Breast epithelium (tissue), 4 donors: ENCODE data around the gene FAAH2. TPM values are rescaled to one million over a fixed set of nuclear protein-coding genes. Genes with fewer than 3 reads are reported as not detected.

ENCODE experiments used
- DNase-seq, 2 donors: peaks; one replicate each; pipeline ENCODE4 v3.0.0-alpha.2; 2019; ENCODE audit warnings: low spot score in 2 of 2
- H3K27ac ChIP-seq, 2 donors: fragments of 200-600 bp; sonication (generic) in 1 of 2; one replicate each; pipeline ENCODE4 v1.5.1; 2016 to 2019; ENCODE audit warnings: mild to moderate bottlenecking in 1 of 2
- H3K27me3 ChIP-seq, 2 donors: fragments of 200-600 bp; sonication (generic) in 1 of 2; one replicate each; pipeline versions ENCODE4 v1.5.1 to v1.6.0; 2017 to 2019; ENCODE audit warnings: control low read depth in 1 of 2, mild to moderate bottlenecking in 1 of 2
- H3K36me3 ChIP-seq: fragments of 200-600 bp; one replicate; pipeline ENCODE4 v1.5.1; 2019
- H3K4me1 ChIP-seq, 2 donors: fragments of 200-600 bp; sonication (generic); one replicate each; pipeline ENCODE4 v1.5.1; 2016 to 2019; ENCODE audit warnings: control low read depth in 1 of 2
- H3K4me3 ChIP-seq, 3 donors: fragments of 200-600 bp; sonication (generic); 1 replicate in 2 of 3; 2 replicates in 1 of 3; pipeline ENCODE4 v1.5.1; 2016 to 2019; ENCODE audit warnings: mild to moderate bottlenecking in 3 of 3, moderate library complexity in 2 of 3
- H3K9me3 ChIP-seq, 2 donors: fragments of 200-600 bp; sonication (generic) in 1 of 2; one replicate each; pipeline ENCODE4 v1.5.1; 2016 to 2019; ENCODE audit warnings: control low read depth in 1 of 2
- CTCF ChIP-seq, 3 donors: fragments of 450-650 bp; IDR thresholded peaks; one replicate each; pipeline ENCODE4 v1.5.1; 2016 to 2017; ENCODE audit warnings: antibody characterized with exemption in 3 of 3, mild to moderate bottlenecking in 3 of 3, moderate library complexity in 3 of 3
- POLR2A ChIP-seq: fragments of 450-650 bp; IDR thresholded peaks from one replicate; pipeline ENCODE4 v1.6.1; 2016; ENCODE audit warnings: antibody characterized with exemption, mild to moderate bottlenecking, moderate library complexity
- POLR2AphosphoS5 ChIP-seq, 3 donors: sonication (generic); formaldehyde crosslinking; IDR thresholded peaks; one replicate each; pipeline ENCODE4 v1.6.1; 2017; ENCODE audit warnings: antibody characterized with exemption in 3 of 3
- intact Hi-C: fragments of 100-400 bp; cut with DNase I; formaldehyde crosslinking; loops from one replicate; pipeline ENCODE4 v1.15.1; 2023; ENCODE audit warnings: low total_unique reads
- total RNA-seq, 3 donors: library from RNA; depleted of rRNA; stranded (reverse); fragments of >200 nt; gene quantifications; one replicate each; pipeline ENCODE4 v1.1.0, GENCODE V29; 2016

The FAAH2 gene
- total RNA-seq, result 10 to 100 TPM in 2 of 3 donors, under 1 TPM in 1; 0.64 to 52.7 (median 30.2) TPM

- DNase-seq, result peak; percentile 57 to 73
- intact Hi-C loops, result no loop called here
- Histone ChIP-seq H3K9me3 (peaks cover 0 to 1% of the 10 kb centered on the region in 2 donors), H3K4me3 (peak within 1 kb of the TSS in 2 of 3 donors; percentile 48 to 67), H3K4me1 (no peaks in the 10 kb centered on the region), H3K27ac (peak within 1 kb of the TSS; percentile 79 to 86), H3K36me3 (no peaks in the 10 kb centered on the region), H3K27me3 (peaks cover 0 to 12% of the 10 kb centered on the region in 2 donors)
- no peak for TF ChIP-seq POLR2AphosphoS5 (IDR thresholded peaks at IDR 0.05)
- no peak for TF ChIP-seq POLR2A
- TF ChIP-seq CTCF (IDR thresholded peaks at IDR 0.05), result peak in 1 of 3 donors; percentile 21
These were observed at the start of gene FAAH2 for GRCh38 chrX:57286507-57287251. Gene FAAH2, plus strand, starts transcription at chrX:57286706. Its CDS starts 120 bp downstream, at chrX:57286826.

GRCh38 chrX:57241967-57242366, 44.5 kb upstream of the FAAH2 start:
- no peaks in the 10 kb centered on the region for H3K36me3 ChIP-seq
- peaks cover 0 to 14% of the 10 kb centered on the region in 2 donors for H3K27me3 ChIP-seq
- intact Hi-C loops, result no loop called here
- no peak overlapping the region for H3K4me3 ChIP-seq
- TF ChIP-seq POLR2A (no peak), POLR2AphosphoS5 (IDR thresholded peaks at IDR 0.05) (no peak), CTCF (IDR thresholded peaks at IDR 0.05) (no peak)
- no peak for DNase-seq
- peaks cover 0 to 24% of the 10 kb centered on the region in 2 donors for H3K9me3 ChIP-seq
- H3K27ac ChIP-seq, result no peak overlapping the region
- H3K4me1 ChIP-seq, result no peaks in the 10 kb centered on the region

GRCh38 chrX:57251965-57252364, 34.5 kb upstream of the FAAH2 start:
- H3K36me3 ChIP-seq, result peaks cover 6% of the 10 kb centered on the region
- DNase-seq, result no peak
- intact Hi-C loops, result no loop called here
- no peak overlapping the region for H3K27ac ChIP-seq
- H3K27me3 ChIP-seq, result peaks cover 0 to 5% of the 10 kb centered on the region in 2 donors
- H3K4me3 ChIP-seq, result no peak overlapping the region
- TF ChIP-seq CTCF (IDR thresholded peaks at IDR 0.05) (no peak), POLR2AphosphoS5 (IDR thresholded peaks at IDR 0.05) (no peak), POLR2A (no peak)
- H3K9me3 ChIP-seq, result peaks cover 10 to 21% of the 10 kb centered on the region in 2 donors
- no peaks in the 10 kb centered on the region for H3K4me1 ChIP-seq

- Histone ChIP-seq H3K36me3 (no peaks in the 10 kb centered on the region), H3K4me1 (no peaks in the 10 kb centered on the region), H3K27ac (no peak overlapping the region), H3K4me3 (no peak overlapping the region), H3K9me3 (peaks cover 15 to 39% of the 10 kb centered on the region in 2 donors), H3K27me3 (peaks cover 0 to 17% of the 10 kb centered on the region in 2 donors)
- DNase-seq, result no peak
- TF ChIP-seq POLR2AphosphoS5 (IDR thresholded peaks at IDR 0.05) (no peak), POLR2A (no peak), CTCF (IDR thresholded peaks at IDR 0.05) (no peak)
- intact Hi-C loops, result no loop called here
These were observed 21.4 kb upstream of the FAAH2 start for GRCh38 chrX:57265126-57265525.

GRCh38 chrX:57266275-57266674, 20.2 kb upstream of the FAAH2 start:
- intact Hi-C loops, result no loop called here

More at GRCh38 chrX:57266275-57266674, 20.2 kb upstream of the FAAH2 start:
- DNase-seq, result no peak
- TF ChIP-seq POLR2AphosphoS5 (IDR thresholded peaks at IDR 0.05) (no peak), POLR2A (no peak), CTCF (IDR thresholded peaks at IDR 0.05) (no peak)
- Histone ChIP-seq H3K4me1 (no peaks in the 10 kb centered on the region), H3K9me3 (peaks cover 15 to 46% of the 10 kb centered on the region in 2 donors), H3K4me3 (no peak overlapping the region), H3K27ac (no peak overlapping the region), H3K36me3 (no peaks in the 10 kb centered on the region), H3K27me3 (peaks cover 0 to 25% of the 10 kb centered on the region in 2 donors)
